ENCODE results near the gene ZCCHC8.

GRCh38 chr12:122526683-122527477, 26.1 kb upstream of the ZCCHC8 start, which contains the start of the genes KNTC1 and RSRC2:
- no peak for TF ChIP-seq EZH2 (IDR thresholded peaks at IDR 0.05; ENCODE audit: low read length)
- TF ChIP-seq CTCF (optimal IDR thresholded peaks at IDR 0.05 in 1 of 3, IDR thresholded peaks at IDR 0.05 in 1 of 3, conservative IDR thresholded peaks at IDR 0.05 in 1 of 3; ENCODE audit: extremely low read depth in 1 of 3, insufficient read depth in 2 of 3, low read length in 3 of 3): no peak
